Measurements from ENCODE around the gene FITM1.

The FITM1 gene

GRCh38 chr14:24162093-24162492 lies 31.6 kb downstream of the FITM1 start:
- H3K4me2 ChIP-seq (ENCODE audit: low read length) = peak overlapping the region; percentile 81
- H3K9me2 ChIP-seq (ENCODE audit: low read depth, low read length) = no peaks in the 10 kb centered on the region
- H3K79me2 ChIP-seq (ENCODE audit: insufficient read depth, low read length) = no peaks in the 10 kb centered on the region
- H3K27me3 ChIP-seq (ENCODE audit: insufficient read depth, low read length) = no peaks in the 10 kb centered on the region
- H3K36me3 ChIP-seq (ENCODE audit: insufficient read depth, low read length) = peaks cover 68% of the 10 kb centered on the region
- H3K9ac ChIP-seq (ENCODE audit: low read length) = peak overlapping the region; percentile 76
- H2AFZ ChIP-seq (ENCODE audit: low read length) = no peak overlapping the region
- H3K27ac ChIP-seq (ENCODE audit: low read depth, low read length, poor library complexity, severe bottlenecking) = peak overlapping the region; percentile 70
- no peaks in the 10 kb centered on the region for H3K9me3 ChIP-seq (ENCODE audit: low read length)
- no peak for TF ChIP-seq CTCF (IDR thresholded peaks at IDR 0.05; ENCODE audit: low read length)
- TF ChIP-seq EZH2 (IDR thresholded peaks at IDR 0.05; ENCODE audit: borderline replicate concordance, low read length) = no peak
- peak overlapping the region; percentile 65 for H3K4me3 ChIP-seq (ENCODE audit: low read depth, low read length, poor library complexity, severe bottlenecking)
- no peaks in the 10 kb centered on the region for H4K20me1 ChIP-seq (ENCODE audit: insufficient read depth, low read length)
- H3F3A ChIP-seq (ENCODE audit: insufficient read depth, low read length) = no peaks in the 10 kb centered on the region
- peaks cover 17% of the 10 kb centered on the region for H3K4me1 ChIP-seq (ENCODE audit: insufficient read depth, low read length, severe bottlenecking)

GRCh38 chr14:24164518-24164991 lies 34.1 kb downstream of the FITM1 start:
- H3F3A ChIP-seq (ENCODE audit: insufficient read depth, low read length) = no peaks in the 10 kb centered on the region
- H3K27ac ChIP-seq (ENCODE audit: low read depth, low read length, poor library complexity, severe bottlenecking) = no peak overlapping the region
- TF ChIP-seq CTCF (IDR thresholded peaks at IDR 0.05; ENCODE audit: low read length) (no peak), EZH2 (IDR thresholded peaks at IDR 0.05; ENCODE audit: borderline replicate concordance, low read length) (no peak)
- no peaks in the 10 kb centered on the region for H4K20me1 ChIP-seq (ENCODE audit: insufficient read depth, low read length)
- peaks cover 63% of the 10 kb centered on the region; the same call in 1 of the 2 replicates for H3K36me3 ChIP-seq (ENCODE audit: insufficient read depth, low read length)
- peaks cover 17% of the 10 kb centered on the region for H3K4me1 ChIP-seq (ENCODE audit: insufficient read depth, low read length, severe bottlenecking)
- H3K9ac ChIP-seq (ENCODE audit: low read length) = no peak overlapping the region
- no peaks in the 10 kb centered on the region for H3K9me2 ChIP-seq (ENCODE audit: low read depth, low read length)
- H3K4me2 ChIP-seq (ENCODE audit: low read length) = no peak overlapping the region
- no peaks in the 10 kb centered on the region for H3K9me3 ChIP-seq (ENCODE audit: low read length)
- H3K4me3 ChIP-seq (ENCODE audit: low read depth, low read length, poor library complexity, severe bottlenecking) = no peak overlapping the region
- no peaks in the 10 kb centered on the region for H3K27me3 ChIP-seq (ENCODE audit: insufficient read depth, low read length)
- no peaks in the 10 kb centered on the region for H3K79me2 ChIP-seq (ENCODE audit: insufficient read depth, low read length)
- H2AFZ ChIP-seq (ENCODE audit: low read length) = no peak overlapping the region

- Histone ChIP-seq H3K4me1 (ENCODE audit: insufficient read depth, low read length, severe bottlenecking) (peaks cover 14% of the 10 kb centered on the region), H3K4me2 (ENCODE audit: low read length) (no peak overlapping the region), H3K27ac (ENCODE audit: low read depth, low read length, poor library complexity, severe bottlenecking) (no peak overlapping the region), H3K9me3 (ENCODE audit: low read length) (no peaks in the 10 kb centered on the region), H2AFZ (ENCODE audit: low read length) (no peak overlapping the region), H3K9me2 (ENCODE audit: low read depth, low read length) (no peaks in the 10 kb centered on the region), H3K9ac (ENCODE audit: low read length) (no peak overlapping the region), H3K36me3 (ENCODE audit: insufficient read depth, low read length) (peaks cover 56% of the 10 kb centered on the region; the same call in 1 of the 2 replicates), H3K27me3 (ENCODE audit: insufficient read depth, low read length) (no peaks in the 10 kb centered on the region), H3K4me3 (ENCODE audit: low read depth, low read length, poor library complexity, severe bottlenecking) (no peak overlapping the region), H3K79me2 (ENCODE audit: insufficient read depth, low read length) (no peaks in the 10 kb centered on the region), H4K20me1 (ENCODE audit: insufficient read depth, low read length) (no peaks in the 10 kb centered on the region), H3F3A (ENCODE audit: insufficient read depth, low read length) (no peaks in the 10 kb centered on the region)
- TF ChIP-seq EZH2 (IDR thresholded peaks at IDR 0.05; ENCODE audit: borderline replicate concordance, low read length) (no peak), CTCF (IDR thresholded peaks at IDR 0.05; ENCODE audit: low read length) (no peak)
Measured at GRCh38 chr14:24165785-24166184, 35.3 kb downstream of the FITM1 start.
